B cell (primary cell): Measurements from ENCODE around the gene AAK1. TPM values are rescaled to one million over a fixed set of nuclear protein-coding genes. Genes with fewer than 3 reads are reported as not detected.

ENCODE experiments used
- ATAC-seq: fragments of 200-7000 bp; cut with Tn5 transposase; one replicate; pipeline ENCODE4 v1.10.0; 2021; ENCODE audit warnings: low read depth, mild to moderate bottlenecking, moderate number of reproducible peaks, moderate library complexity
- CTCF ChIA-PET: fragments of 350-600 bp; sonication (Branson Sonifier 250); formaldehyde crosslinking; loops from one replicate; lab custom pipeline; 2021; ENCODE audit warnings: antibody characterized with exemption, inconsistent platforms; lab: Charles Lee
- POLR2A ChIA-PET: fragments of 350-600 bp; sonication (Branson Sonifier 250); formaldehyde crosslinking; loops from one replicate; lab custom pipeline; 2021; ENCODE audit warnings: antibody characterized with exemption; lab: Charles Lee
- DNase-seq: peaks from one replicate; pipeline ENCODE4 v3.0.0; 2013
- H2AFZ ChIP-seq: 2 replicates; pipeline ENCODE4 v1.6.1; 2012; ENCODE audit warnings: mild to moderate bottlenecking, low read depth, low read length; ENCODE audit not compliant: insufficient read depth, poor library complexity, severe bottlenecking
- H3K27ac ChIP-seq, 2 donors: 1 replicate in 1 of 2; 2 replicates in 1 of 2; pipeline ENCODE4 v1.5.1; 2012 to 2013; ENCODE audit warnings: low read length in 2 of 2, mild to moderate bottlenecking in 2 of 2, moderate library complexity in 1 of 2
- H3K27me3 ChIP-seq, 4 experiments: fragments of 200-600 bp in 1 of 4; sonication (generic) in 1 of 4; replicated peaks in 1 of 4; 1 replicate in 2 of 4; 2 replicates in 2 of 4; pipeline versions ENCODE4 v1.6.1 to v1.7.0; 2013 to 2016; ENCODE audit warnings: low read length in 3 of 4, mild to moderate bottlenecking in 2 of 4, mixed read lengths in 1 of 4, moderate library complexity in 1 of 4; ENCODE audit not compliant: insufficient read depth in 4 of 4, control insufficient read depth in 3 of 4; ENCODE audit errors: control extremely low read depth in 1 of 4
- H3K36me3 ChIP-seq, 2 experiments: replicated peaks in 1 of 2; 1 replicate in 1 of 2; 2 replicates in 1 of 2; pipeline versions ENCODE4 v1.6.1 to v1.7.1; 2013; ENCODE audit warnings: low read length in 1 of 2; ENCODE audit not compliant: insufficient read depth in 2 of 2, control insufficient read depth in 1 of 2; ENCODE audit errors: control extremely low read depth in 1 of 2, extremely low read depth in 1 of 2
- H3K4me1 ChIP-seq, 2 donors: fragments of 200-600 bp in 1 of 2; sonication (generic) in 1 of 2; 1 replicate in 1 of 2; 2 replicates in 1 of 2; pipeline versions ENCODE4 v1.5.1 to v1.6.1; 2013 to 2017; ENCODE audit warnings: low read length in 2 of 2; ENCODE audit not compliant: control insufficient read depth in 2 of 2, insufficient read depth in 2 of 2
- H3K4me2 ChIP-seq: replicated peaks from 2 replicates; pipeline ENCODE3; 2012; ENCODE audit warnings: mild to moderate bottlenecking, low read depth, low read length; ENCODE audit not compliant: poor library complexity, severe bottlenecking
- H3K4me3 ChIP-seq, 5 experiments: fragments of 200-600 bp in 1 of 5; sonication (generic) in 1 of 5; 1 replicate in 3 of 5; 2 replicates in 2 of 5; pipeline versions ENCODE4 v1.5.1 to v1.7.0; 2011 to 2016; ENCODE audit warnings: low read length in 4 of 5, mild to moderate bottlenecking in 4 of 5, low read depth in 2 of 5, control low read depth in 1 of 5, moderate library complexity in 1 of 5; ENCODE audit not compliant: insufficient read depth in 1 of 5; ENCODE audit errors: control extremely low read depth in 1 of 5, extremely low read depth in 1 of 5
- H3K79me2 ChIP-seq: fragments of 200-600 bp; sonication (generic); one replicate; pipeline ENCODE4 v1.6.0; 2016; ENCODE audit warnings: low read length; ENCODE audit not compliant: control insufficient read depth, insufficient read depth
- H3K9ac ChIP-seq: fragments of 200-600 bp; sonication (generic); 2 replicates; pipeline ENCODE4 v1.6.1; 2017; ENCODE audit warnings: mild to moderate bottlenecking, low read length, moderate library complexity
- H3K9me3 ChIP-seq, 3 donors: one replicate each; pipeline versions ENCODE4 v1.6.1 to v1.7.1; 2013; ENCODE audit warnings: low read length in 2 of 3; ENCODE audit not compliant: control insufficient read depth in 2 of 3, insufficient read depth in 1 of 3; ENCODE audit errors: control extremely low read depth in 1 of 3
- H4K20me1 ChIP-seq: 2 replicates; pipeline ENCODE4 v1.6.0; 2012; ENCODE audit warnings: mild to moderate bottlenecking, low read length; ENCODE audit not compliant: insufficient read depth, control insufficient read depth, poor library complexity, severe bottlenecking
- H3K27ac Mint-ChIP-seq: one replicate; pipeline ENCODE4 v1.8.0; 2021; ENCODE audit warnings: mixed read lengths
- H3K27me3 Mint-ChIP-seq: one replicate; pipeline ENCODE4 v1.8.0; 2021; ENCODE audit warnings: mixed read lengths
- H3K4me1 Mint-ChIP-seq: one replicate; pipeline ENCODE4 v1.8.0; 2021; ENCODE audit warnings: mixed read lengths
- H3K4me3 Mint-ChIP-seq: one replicate; pipeline ENCODE4 v1.8.0; 2021; ENCODE audit warnings: mixed read lengths
- H3K9me3 Mint-ChIP-seq: one replicate; pipeline ENCODE4 v1.8.0; 2022; ENCODE audit warnings: mixed read lengths; ENCODE audit not compliant: insufficient read depth
- EZH2 ChIP-seq: IDR thresholded peaks from 2 replicates; pipeline ENCODE4 v1.6.1; 2012; ENCODE audit warnings: borderline replicate concordance, low read depth, mild to moderate bottlenecking, moderate library complexity, low read length; ENCODE audit not compliant: insufficient read depth, poor library complexity, severe bottlenecking
- WGBS: methylation state at CpG from one replicate; pipeline ENCODE4 v1.1.5; 2013; ENCODE audit warnings: missing lambda C conversion rate; ENCODE audit not compliant: insufficient coverage; 5-methylcytosine and 5-hydroxymethylcytosine counted together
- intact Hi-C: fragments of 100-400 bp; cut with micrococcal nuclease; formaldehyde crosslinking; loops from one replicate; pipeline ENCODE4 v1.10.0; 2022
- polyA plus RNA-seq: library from polyadenylated mRNA; depleted of rRNA; stranded (reverse); fragments of >200 nt; gene quantifications from 2 replicates; pipeline ENCODE4 v1.2.3, GENCODE V29; 2012
- total RNA-seq, 2 donors: library from RNA; stranded (reverse); fragments of 120-200 nt in 1 of 2; gene quantifications; 1 replicate in 1 of 2; 2 replicates in 1 of 2; pipeline versions ENCODE4 v1.2.3 to v1.2.4, GENCODE V29; 2013 to 2022
- TF ChIP-seq, protein P1 (sequence below): fragments of 200-600 bp; IDR thresholded peaks from one replicate; pipeline ENCODE4 v1.8.0; 2022; ENCODE audit warnings: antibody characterized with exemption, mild to moderate bottlenecking

The AAK1 gene
- total and polyA plus RNA-seq, 2 donors (not counting 1 experiment from before 2014, with no cell fraction given) = 2.4 to 7.2 TPM

DNA sequence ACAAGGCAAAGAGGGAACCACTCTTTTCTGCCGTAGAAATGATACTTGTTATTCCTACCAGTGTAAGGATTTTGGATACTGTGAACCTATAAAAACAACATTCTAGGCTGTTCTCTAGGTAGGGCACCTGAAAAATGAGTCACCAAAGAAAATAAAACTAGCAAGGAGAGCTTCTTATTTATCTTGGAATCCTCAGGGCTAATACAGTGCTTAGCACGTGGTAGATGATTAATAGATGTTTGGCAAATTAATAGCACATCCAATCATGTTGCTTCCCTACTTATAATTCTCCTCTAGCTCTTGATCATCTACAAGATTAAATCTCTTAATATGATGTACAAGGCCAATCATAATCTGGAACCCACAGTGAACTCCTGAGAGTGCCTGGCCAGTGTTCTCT, 73.1 kb downstream of the AAK1 start:
- Histone ChIP-seq H3K4me1 (no peaks in the 10 kb centered on the region), H3K4me3 (no peak overlapping the region), H3K79me2 (no peaks in the 10 kb centered on the region), H3K9me3 (no peaks in the 10 kb centered on the region), H4K20me1 (no peaks in the 10 kb centered on the region), H3K9ac (no peak overlapping the region), H2AFZ (no peak overlapping the region), H3K27me3 (peaks cover 0 to 3% (median 0%) of the 10 kb centered on the region in 4 experiments), H3K27ac (no peak overlapping the region), H3K4me2 (no peak overlapping the region), H3K36me3 (no peaks in the 10 kb centered on the region)
- DNase-seq (no peak), ATAC-seq (no peak)
- no peaks in the 10 kb centered on the region for H3K4me1 Mint-ChIP-seq
- TF ChIP-seq, protein P1, sequence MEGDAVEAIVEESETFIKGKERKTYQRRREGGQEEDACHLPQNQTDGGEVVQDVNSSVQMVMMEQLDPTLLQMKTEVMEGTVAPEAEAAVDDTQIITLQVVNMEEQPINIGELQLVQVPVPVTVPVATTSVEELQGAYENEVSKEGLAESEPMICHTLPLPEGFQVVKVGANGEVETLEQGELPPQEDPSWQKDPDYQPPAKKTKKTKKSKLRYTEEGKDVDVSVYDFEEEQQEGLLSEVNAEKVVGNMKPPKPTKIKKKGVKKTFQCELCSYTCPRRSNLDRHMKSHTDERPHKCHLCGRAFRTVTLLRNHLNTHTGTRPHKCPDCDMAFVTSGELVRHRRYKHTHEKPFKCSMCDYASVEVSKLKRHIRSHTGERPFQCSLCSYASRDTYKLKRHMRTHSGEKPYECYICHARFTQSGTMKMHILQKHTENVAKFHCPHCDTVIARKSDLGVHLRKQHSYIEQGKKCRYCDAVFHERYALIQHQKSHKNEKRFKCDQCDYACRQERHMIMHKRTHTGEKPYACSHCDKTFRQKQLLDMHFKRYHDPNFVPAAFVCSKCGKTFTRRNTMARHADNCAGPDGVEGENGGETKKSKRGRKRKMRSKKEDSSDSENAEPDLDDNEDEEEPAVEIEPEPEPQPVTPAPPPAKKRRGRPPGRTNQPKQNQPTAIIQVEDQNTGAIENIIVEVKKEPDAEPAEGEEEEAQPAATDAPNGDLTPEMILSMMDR = no peak
- no peak for TF ChIP-seq EZH2
- H3K27me3 Mint-ChIP-seq = peaks cover 12% of the 10 kb centered on the region
- no peak overlapping the region for H3K27ac Mint-ChIP-seq
- ChIA-PET POLR2A (no interaction called here), CTCF (interaction anchor here (0.9 to 1.7 kb wide), 3 partner anchors 9 to 1107 kb away, joined by 3 to 7 read pairs (median 3); no protein-coding TSS in a partner anchor)
- no peaks in the 10 kb centered on the region for H3K9me3 Mint-ChIP-seq
- no CpG with 5 or more reads among the region's 2 CpGs for WGBS
- H3K4me3 Mint-ChIP-seq = no peak overlapping the region
- intact Hi-C loops = no loop called here

DNA sequence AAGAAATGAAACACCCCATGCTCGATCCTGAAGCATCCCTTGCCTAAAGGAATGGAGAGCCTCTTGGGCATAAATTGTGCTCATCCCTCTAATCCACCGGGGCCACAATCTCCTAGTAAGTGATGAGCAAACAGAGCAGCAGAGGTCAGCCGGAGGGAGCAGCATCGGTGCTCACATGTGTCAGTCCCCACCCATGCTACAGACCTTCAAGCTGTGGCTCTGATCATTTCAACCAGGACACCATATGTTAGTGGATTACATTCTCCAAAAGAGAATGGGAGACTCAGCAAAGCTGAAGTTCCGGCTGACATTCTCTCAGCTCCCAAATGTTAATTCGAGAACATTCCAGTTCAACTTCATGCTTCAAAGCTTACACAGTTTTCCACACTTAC, 75.6 kb downstream of the AAK1 start:
- Histone ChIP-seq H3K9ac (no peak overlapping the region), H3K27ac (no peak overlapping the region), H3K9me3 (no peaks in the 10 kb centered on the region), H3K4me1 (peaks cover 0 to 3% of the 10 kb centered on the region in 2 donors), H3K27me3 (peaks cover 0 to 6% (median 2%) of the 10 kb centered on the region in 4 experiments), H4K20me1 (no peaks in the 10 kb centered on the region), H3K4me2 (no peak overlapping the region), H3K79me2 (no peaks in the 10 kb centered on the region), H3K4me3 (no peak overlapping the region), H2AFZ (no peak overlapping the region), H3K36me3 (no peaks in the 10 kb centered on the region)
- 100% methylated on average over 3 of the region's 6 CpGs for WGBS
- no peak for TF ChIP-seq EZH2
- TF ChIP-seq, protein P1 = no peak
- intact Hi-C loops = loop anchor here (10.0 kb wide), 1 partner anchor 183 kb away; the partner anchor contains the start of gene GFPT1
- ATAC-seq (no peak), DNase-seq (no peak)
- Mint-ChIP-seq H3K4me3 (no peak overlapping the region), H3K27me3 (peaks cover 7% of the 10 kb centered on the region), H3K9me3 (no peaks in the 10 kb centered on the region), H3K4me1 (no peaks in the 10 kb centered on the region), H3K27ac (no peak overlapping the region)
- ChIA-PET CTCF (interaction anchor here (1.3 to 4.0 kb wide), 2 partner anchors 15 kb away, joined by 3 to 37 read pairs; no protein-coding TSS in a partner anchor), POLR2A (no interaction called here)
